ENCODE results near the gene F10.

The F10 gene

GRCh38 chr13:113086991-113087922 is 35.3 kb upstream of the F10 start:
- no peak overlapping the region for H3K4me2 ChIP-seq
- H3K36me3 ChIP-seq: no peaks in the 10 kb centered on the region
- no peaks in the 10 kb centered on the region for H3K9me3 ChIP-seq
- no peak overlapping the region for H3K4me3 ChIP-seq
- no peaks in the 10 kb centered on the region for H4K20me1 ChIP-seq
- no peak for TF ChIP-seq Cebpa-rat (IDR thresholded peaks at IDR 0.05)
- no peak overlapping the region for H3K27ac ChIP-seq
- H3K27me3 ChIP-seq: 0 out of 2 replicates have a peak, but pooled peaks cover 15% of the 10 kb centered on the region
- H3K4me1 ChIP-seq: no peaks in the 10 kb centered on the region
- H3K9ac ChIP-seq: no peak overlapping the region

DNA sequence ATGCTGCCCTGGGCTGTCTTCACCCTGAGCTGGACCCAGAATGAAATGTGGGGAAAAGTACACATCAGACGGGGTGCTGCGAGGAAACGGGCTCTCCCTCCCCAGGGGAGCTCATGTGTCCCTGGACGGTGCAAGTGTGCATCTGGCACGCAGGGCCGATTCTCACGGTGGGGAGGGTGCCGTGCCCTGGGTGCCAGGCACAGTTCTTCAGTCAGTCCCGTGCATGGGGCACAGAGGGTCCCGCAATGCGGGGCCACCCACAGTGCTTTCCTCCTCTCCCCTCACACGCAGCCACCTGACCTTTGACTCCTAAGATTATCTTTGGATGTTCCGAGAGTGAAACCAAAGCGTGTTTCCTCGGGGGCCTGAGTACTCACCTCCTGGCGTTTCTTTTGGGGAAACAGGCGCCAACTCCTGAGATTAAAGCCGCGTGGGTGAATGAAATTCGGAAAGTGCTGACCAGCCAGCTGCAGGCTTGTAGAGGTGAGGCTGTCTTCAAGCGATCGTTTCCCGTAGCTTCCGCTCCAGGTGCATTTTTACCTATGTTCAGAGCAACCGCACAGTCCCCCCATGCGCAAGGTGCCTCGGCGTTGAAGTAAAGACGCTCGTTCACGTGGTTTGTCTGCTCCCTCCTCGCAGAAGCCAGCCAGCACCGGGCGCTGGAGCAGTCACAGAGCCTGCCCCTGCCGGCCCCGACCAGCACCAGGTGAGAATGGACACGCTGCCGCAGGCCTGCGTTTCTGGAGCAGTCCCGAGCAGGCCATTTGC is 34.5 kb upstream of the F10 start:
- no peaks in the 10 kb centered on the region for H3K36me3 ChIP-seq
- H3K27ac ChIP-seq: no peak overlapping the region
- 0 out of 2 replicates have a peak, but pooled peaks cover 15% of the 10 kb centered on the region for H3K27me3 ChIP-seq
- no peak overlapping the region for H3K4me2 ChIP-seq
- H3K9ac ChIP-seq: no peak overlapping the region
- no peaks in the 10 kb centered on the region for H4K20me1 ChIP-seq
- H3K4me1 ChIP-seq: no peaks in the 10 kb centered on the region
- TF ChIP-seq Cebpa-rat (IDR thresholded peaks at IDR 0.05): no peak
- no peak overlapping the region for H3K4me3 ChIP-seq
- no peaks in the 10 kb centered on the region for H3K9me3 ChIP-seq

DNA sequence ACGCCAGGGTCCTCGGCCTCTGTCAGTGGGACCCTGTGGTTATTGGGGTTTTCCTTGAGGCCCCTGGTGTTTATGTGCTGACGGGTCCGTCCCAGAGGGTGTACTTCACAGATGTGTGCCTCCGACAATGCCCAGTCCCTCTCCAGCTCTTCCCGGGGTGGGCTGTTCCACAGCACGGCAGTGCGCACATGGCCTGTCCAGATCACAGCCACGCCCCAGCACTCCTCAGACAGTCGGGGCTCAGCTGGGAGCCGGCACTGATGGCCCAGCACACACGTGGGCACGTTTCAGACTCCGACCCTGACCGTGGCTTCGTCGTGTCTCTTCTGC is 33.9 kb upstream of the F10 start:
- Histone ChIP-seq H3K27ac (no peak overlapping the region), H3K4me1 (no peaks in the 10 kb centered on the region), H3K4me3 (no peak overlapping the region), H3K9ac (no peak overlapping the region), H3K9me3 (no peaks in the 10 kb centered on the region), H3K27me3 (0 out of 2 replicates have a peak, but pooled peaks cover 15% of the 10 kb centered on the region), H3K4me2 (no peak overlapping the region), H4K20me1 (no peaks in the 10 kb centered on the region), H3K36me3 (no peaks in the 10 kb centered on the region)
- no peak for TF ChIP-seq Cebpa-rat (IDR thresholded peaks at IDR 0.05)

- no peak overlapping the region for H3K4me3 ChIP-seq
- peaks cover 15% of the 10 kb centered on the region; the same call in 1 of the 2 replicates for H3K27me3 ChIP-seq
- no peak overlapping the region for H3K9ac ChIP-seq
- no peaks in the 10 kb centered on the region for H3K36me3 ChIP-seq
- no peaks in the 10 kb centered on the region for H3K9me3 ChIP-seq
- no peak for TF ChIP-seq Cebpa-rat (IDR thresholded peaks at IDR 0.05)
- H3K4me2 ChIP-seq: no peak overlapping the region
- no peaks in the 10 kb centered on the region for H3K4me1 ChIP-seq
- H4K20me1 ChIP-seq: no peaks in the 10 kb centered on the region
- H3K27ac ChIP-seq: no peak overlapping the region
Observed at GRCh38 chr13:113089693-113090414, 32.7 kb upstream of the F10 start.

DNA sequence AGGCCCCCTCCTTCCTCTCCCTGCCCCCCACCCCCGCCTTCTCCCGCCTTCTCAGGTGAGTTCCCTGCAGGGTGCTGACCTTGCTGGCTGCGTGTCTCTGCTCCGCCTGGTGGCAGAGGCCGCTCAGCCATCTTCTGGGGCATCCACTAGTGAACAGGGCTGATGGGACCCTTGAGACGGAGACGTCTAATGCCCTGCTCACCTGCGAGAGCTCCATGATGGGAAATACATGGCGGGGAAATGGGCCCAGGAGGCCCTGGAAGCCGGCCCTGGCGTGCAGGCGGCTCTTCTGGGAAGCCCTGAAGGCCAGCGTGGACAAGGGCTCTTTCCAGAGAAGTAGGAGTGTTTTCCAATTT is 32.2 kb upstream of the F10 start:
- Histone ChIP-seq H3K9me3 (no peaks in the 10 kb centered on the region), H3K4me1 (no peaks in the 10 kb centered on the region), H3K27me3 (peaks cover 15% of the 10 kb centered on the region; the same call in 1 of the 2 replicates), H3K4me3 (no peak overlapping the region), H3K36me3 (no peaks in the 10 kb centered on the region), H3K9ac (no peak overlapping the region), H4K20me1 (no peaks in the 10 kb centered on the region), H3K27ac (no peak overlapping the region), H3K4me2 (no peak overlapping the region)
- no peak for TF ChIP-seq Cebpa-rat (IDR thresholded peaks at IDR 0.05)

- no peak overlapping the region for H3K4me2 ChIP-seq
- no peak for TF ChIP-seq Cebpa-rat (IDR thresholded peaks at IDR 0.05)
- H3K9ac ChIP-seq: no peak overlapping the region
- no peaks in the 10 kb centered on the region for H3K9me3 ChIP-seq
- H3K27me3 ChIP-seq: peaks cover 15% of the 10 kb centered on the region; the same call in 1 of the 2 replicates
- no peak overlapping the region for H3K27ac ChIP-seq
- no peaks in the 10 kb centered on the region for H4K20me1 ChIP-seq
- H3K4me1 ChIP-seq: no peaks in the 10 kb centered on the region
- no peaks in the 10 kb centered on the region for H3K36me3 ChIP-seq
- H3K4me3 ChIP-seq: no peak overlapping the region
Observed at GRCh38 chr13:113090806-113091205, 31.8 kb upstream of the F10 start.

DNA sequence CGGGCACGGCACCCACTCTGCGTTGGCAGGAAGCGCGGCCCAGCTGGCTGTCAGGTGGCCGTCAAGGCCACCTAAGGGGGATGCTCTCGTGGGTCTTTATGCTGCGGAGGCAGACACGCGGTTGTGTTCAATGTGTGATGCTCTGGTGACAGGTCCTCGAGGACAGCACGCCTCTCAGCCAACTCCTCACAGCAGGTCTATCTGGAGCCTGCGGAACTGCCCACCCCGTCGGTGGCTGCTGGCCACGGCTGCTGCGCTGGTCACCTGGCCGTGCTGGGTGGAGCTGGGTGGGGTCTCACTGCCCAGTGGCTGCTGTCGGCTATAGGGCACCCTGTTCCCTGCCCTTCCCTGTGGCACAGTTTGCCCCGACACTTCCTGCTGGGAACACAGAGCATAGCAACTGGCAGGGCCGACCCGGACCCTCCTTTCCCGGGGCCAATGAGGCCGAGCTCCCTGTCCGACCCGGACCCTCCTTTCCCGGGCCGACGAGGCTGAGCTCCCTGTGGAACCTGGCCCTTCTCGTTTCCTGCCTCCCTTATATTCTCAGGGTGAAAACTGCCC is 31.3 kb upstream of the F10 start:
- Histone ChIP-seq H3K4me3 (no peak overlapping the region), H3K9ac (no peak overlapping the region), H3K27ac (no peak overlapping the region), H3K27me3 (peaks cover 15% of the 10 kb centered on the region; the same call in 1 of the 2 replicates), H3K9me3 (no peaks in the 10 kb centered on the region), H3K36me3 (no peaks in the 10 kb centered on the region), H3K4me2 (no peak overlapping the region), H4K20me1 (no peaks in the 10 kb centered on the region), H3K4me1 (no peaks in the 10 kb centered on the region)
- no peak for TF ChIP-seq Cebpa-rat (IDR thresholded peaks at IDR 0.05)

GRCh38 chr13:113091891-113092775 is 30.5 kb upstream of the F10 start:
- Histone ChIP-seq H3K27me3 (peaks cover 15% of the 10 kb centered on the region; the same call in 1 of the 2 replicates), H3K9ac (no peak overlapping the region), H4K20me1 (no peaks in the 10 kb centered on the region), H3K4me2 (no peak overlapping the region), H3K4me1 (no peaks in the 10 kb centered on the region), H3K4me3 (no peak overlapping the region), H3K36me3 (no peaks in the 10 kb centered on the region), H3K9me3 (no peaks in the 10 kb centered on the region), H3K27ac (no peak overlapping the region)
- TF ChIP-seq Cebpa-rat (IDR thresholded peaks at IDR 0.05): no peak

Measured in BLaER1 (cell line).